Small intestine (tissue), 7 donors: ENCODE measurements around the gene DNAJB7. TPM values are rescaled to one million over a fixed set of nuclear protein-coding genes. Genes with fewer than 3 reads are reported as not detected.
"Not testable (repeated sequence)": the region's sequence is repeated elsewhere in the genome, so short reads cannot be mapped to it uniquely, and the experiment has no call there.

ENCODE experiments used
- DNase-seq, 2 donors: peaks; one replicate each; pipeline versions ENCODE4 v3.0.0 to v3.0.0-alpha.2; 2013
- FAIRE-seq: peaks from 2 replicates; lab custom pipeline; 2012; peaks lifted over from hg19 to GRCh38; lab: Jason Lieb, UNC
- H3K27ac ChIP-seq, 3 donors: one replicate each; pipeline ENCODE4 v1.5.1; 2013; ENCODE audit warnings: low read length in 2 of 3, mild to moderate bottlenecking in 2 of 3, control low read depth in 1 of 3, inconsistent platforms in 1 of 3, low read depth in 1 of 3, moderate library complexity in 1 of 3
- H3K27me3 ChIP-seq, 3 donors: one replicate each; pipeline ENCODE4 v1.6.1; 2013; ENCODE audit warnings: low read length in 3 of 3, inconsistent platforms in 1 of 3; ENCODE audit not compliant: control insufficient read depth in 3 of 3, insufficient read depth in 3 of 3
- H3K36me3 ChIP-seq, 3 donors: one replicate each; pipeline ENCODE4 v1.6.1; 2013; ENCODE audit warnings: low read length in 3 of 3, inconsistent platforms in 1 of 3, low read depth in 1 of 3, mild to moderate bottlenecking in 1 of 3, moderate library complexity in 1 of 3; ENCODE audit not compliant: control insufficient read depth in 3 of 3, insufficient read depth in 2 of 3
- H3K4me1 ChIP-seq, 3 donors: one replicate each; pipeline ENCODE4 v1.6.1; 2013; ENCODE audit warnings: low read length in 2 of 3, inconsistent platforms in 1 of 3, low read depth in 1 of 3, mild to moderate bottlenecking in 1 of 3, moderate library complexity in 1 of 3; ENCODE audit not compliant: control insufficient read depth in 3 of 3, insufficient read depth in 2 of 3
- H3K4me3 ChIP-seq, 3 donors: one replicate each; pipeline ENCODE4 v1.5.1; 2013; ENCODE audit warnings: low read length in 3 of 3, control low read depth in 1 of 3, inconsistent platforms in 1 of 3, low read depth in 1 of 3, mild to moderate bottlenecking in 1 of 3, moderate library complexity in 1 of 3
- H3K9me3 ChIP-seq, 2 donors: one replicate each; pipeline ENCODE4 v1.6.1; 2013; ENCODE audit warnings: low read depth in 1 of 2, low read length in 1 of 2; ENCODE audit not compliant: control insufficient read depth in 2 of 2, insufficient read depth in 1 of 2
- WGBS, 3 donors: extraction: QIAGEN DNeasy Blood & Tissue Kit; methylation state at CpG; one replicate each; pipeline ENCODE4 v1.1.7; 2013; 5-methylcytosine and 5-hydroxymethylcytosine counted together
- polyA plus RNA-seq, 4 donors: library from polyadenylated mRNA; stranded (reverse) in 3 of 4; unstranded in 1 of 4; fragments of 200-250 nt in 3 of 4; fragments of 120-200 nt in 1 of 4; gene quantifications; one replicate each; pipeline versions ENCODE4 v1.2.1 to v1.2.3, GENCODE V29; 2013
- donor health status: healthy with polysubstance abuse.
- donor health status: control.
- donor health status: control.
- donor health status: Bipolar disorder and iron deficiency.
- donor health status: healthy.

DNAJB7 gene
- polyA plus RNA-seq, 4 donors = 0.25 to 1.6 (median 0.72) TPM

DNA sequence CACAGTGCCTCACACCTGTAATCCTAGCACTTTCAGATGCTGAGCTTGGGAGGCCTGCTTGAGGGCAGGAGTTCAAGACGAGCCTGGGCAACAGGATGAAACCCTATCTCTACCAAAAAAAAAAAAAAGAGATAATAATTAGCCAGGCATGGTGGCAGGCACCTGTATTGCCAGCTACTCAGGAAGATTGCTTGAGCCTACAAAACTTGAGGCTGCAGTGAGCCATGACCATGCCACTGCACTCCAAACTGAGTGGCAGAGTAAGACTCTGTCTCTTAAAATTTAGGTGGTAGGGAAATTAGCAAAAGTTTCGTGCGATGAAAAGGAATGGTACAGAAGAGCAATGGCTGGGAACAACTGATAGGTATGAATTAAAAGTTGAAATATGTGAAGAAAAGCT is 23.4 kb downstream of the DNAJB7 start:
- Histone ChIP-seq H3K4me1 (no peaks in the 10 kb centered on the region), H3K9me3 (no peaks in the 10 kb centered on the region), H3K4me3 (no peak overlapping the region), H3K27me3 (no peaks in the 10 kb centered on the region), H3K36me3 (peaks cover 14 to 50% (median 20%) of the 10 kb centered on the region in 3 donors), H3K27ac (no peak overlapping the region)
- FAIRE-seq (no peak), DNase-seq (no peak)
- 68 to 84% (median 75%) methylated on average over 3 of the region's 3 CpGs for WGBS, 3 donors

DNA sequence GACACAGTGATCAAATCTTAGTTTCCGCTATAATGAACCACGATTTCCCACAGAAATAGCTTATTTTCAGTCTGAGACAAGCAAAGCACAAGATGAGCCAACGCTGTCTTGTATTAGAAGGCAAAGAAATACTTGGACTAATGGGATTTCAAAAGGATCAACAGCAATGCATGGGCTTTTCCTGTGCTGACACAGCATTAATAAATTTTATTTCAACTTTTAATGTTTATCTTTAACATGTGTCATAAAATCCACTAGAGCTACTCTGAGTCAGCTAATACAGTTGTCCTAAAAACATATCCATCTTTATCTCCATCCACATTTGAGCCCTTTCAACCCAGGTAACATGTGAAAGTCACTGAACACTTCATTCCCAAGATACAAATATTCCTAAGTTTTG is 27.3 kb downstream of the DNAJB7 start:
- DNase-seq (no peak), FAIRE-seq (no peak)
- 92 to 95% (median 94%) methylated on average over 3 of the region's 3 CpGs for WGBS, 3 donors
- H3K27me3 ChIP-seq = no peaks in the 10 kb centered on the region
- H3K36me3 ChIP-seq = peaks cover 14 to 48% (median 21%) of the 10 kb centered on the region in 3 donors
- H3K4me3 ChIP-seq = no peak overlapping the region
- H3K9me3 ChIP-seq = no peaks in the 10 kb centered on the region
- H3K4me1 ChIP-seq = no peaks in the 10 kb centered on the region
- H3K27ac ChIP-seq = no peak overlapping the region

DNA sequence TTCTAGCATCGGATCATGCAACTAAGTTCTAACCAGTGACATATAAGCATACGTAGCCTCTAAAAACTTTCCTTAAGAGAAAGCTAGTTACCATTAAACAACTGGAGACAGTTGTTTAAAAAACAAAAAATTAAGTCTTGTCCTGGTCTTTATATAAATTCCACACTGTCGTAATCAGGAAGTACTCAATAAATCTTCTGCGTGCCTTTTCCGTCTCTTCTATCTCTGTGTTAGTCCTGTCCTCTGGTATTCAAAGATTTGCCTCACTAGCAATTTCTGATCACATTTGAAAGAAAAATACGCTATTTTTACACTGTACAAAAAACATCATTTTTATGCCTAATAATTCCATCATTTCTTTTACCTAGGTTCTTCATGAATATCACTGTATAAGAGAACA is 32.8 kb downstream of the DNAJB7 start:
- Histone ChIP-seq H3K27ac (no peak overlapping the region), H3K27me3 (no peaks in the 10 kb centered on the region), H3K4me3 (no peak overlapping the region), H3K36me3 (peaks cover 6 to 29% (median 7%) of the 10 kb centered on the region in 3 donors), H3K9me3 (no peaks in the 10 kb centered on the region), H3K4me1 (peaks cover 0 to 2% (median 0%) of the 10 kb centered on the region in 3 donors)
- FAIRE-seq (no peak), DNase-seq (no peak)
- WGBS, 3 donors = 80 to 96% (median 94%) methylated on average over 6 of the region's 6 CpGs

DNA sequence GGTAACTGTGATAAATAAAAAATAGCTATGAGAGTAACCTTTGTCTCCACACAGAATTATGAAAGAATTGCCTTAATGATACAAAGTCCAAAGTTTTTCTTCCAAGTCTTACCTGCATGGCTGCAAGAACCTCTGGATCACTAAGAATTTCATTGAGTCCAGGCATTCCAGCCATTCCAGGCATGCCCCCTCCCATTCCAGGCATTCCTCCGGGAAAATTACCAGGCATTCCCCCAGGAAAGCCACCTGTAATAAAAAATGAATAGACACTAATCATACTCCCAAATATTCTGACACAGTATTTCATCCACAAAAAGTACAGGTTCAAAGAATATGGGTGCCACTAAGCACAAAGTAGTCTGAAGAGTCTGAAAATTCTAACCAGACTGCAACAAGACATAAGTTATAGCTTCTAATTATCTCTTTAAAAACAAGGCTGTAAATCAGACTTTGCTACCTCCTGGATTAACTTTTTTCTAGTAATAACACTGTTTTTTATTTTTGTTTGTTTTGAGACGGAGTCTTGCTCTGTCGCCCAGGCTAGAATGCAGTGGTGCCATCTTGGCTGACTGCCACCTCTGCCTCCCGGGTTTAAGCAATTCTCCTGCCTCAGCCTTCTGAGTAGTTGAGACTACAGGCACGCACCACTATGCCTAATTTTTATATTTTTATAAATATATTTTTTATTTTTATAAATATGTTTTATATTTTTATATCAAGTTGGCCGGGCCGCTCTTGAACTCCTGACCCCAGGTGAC is 34.8 kb downstream of the DNAJB7 start:
- peaks cover 0 to 7% (median 0%) of the 10 kb centered on the region in 3 donors for H3K4me1 ChIP-seq
- no peaks in the 10 kb centered on the region for H3K9me3 ChIP-seq
- WGBS, 3 donors = 50 to 74% (median 64%) methylated on average over 7 of the region's 7 CpGs
- no peak overlapping the region for H3K27ac ChIP-seq
- FAIRE-seq (no peak), DNase-seq (peak; percentile 73 to 80)
- peaks cover 4 to 21% (median 5%) of the 10 kb centered on the region in 3 donors for H3K36me3 ChIP-seq
- no peaks in the 10 kb centered on the region for H3K27me3 ChIP-seq
- no peak overlapping the region for H3K4me3 ChIP-seq

DNA sequence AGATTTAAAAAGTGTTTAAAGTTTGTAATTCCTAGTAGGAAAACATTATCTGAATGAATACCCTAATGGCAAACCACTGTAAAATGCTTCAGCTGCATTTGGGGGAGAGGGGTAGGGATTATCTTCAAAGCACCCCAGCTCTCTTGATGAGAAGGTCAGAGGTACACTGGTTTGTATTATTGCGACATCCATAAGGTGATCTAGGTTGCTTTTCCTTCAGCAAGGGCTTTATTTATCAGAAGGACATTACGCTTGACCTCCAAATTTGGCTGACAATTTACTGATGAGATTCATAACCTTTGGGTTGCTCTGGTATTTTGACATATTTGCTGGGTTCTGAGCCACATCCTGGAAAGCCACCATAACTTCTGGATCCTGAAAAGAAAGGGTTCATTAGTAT is 35.6 kb downstream of the DNAJB7 start:
- not testable (repeated sequence) for H3K9me3 ChIP-seq, H3K27me3 ChIP-seq, H3K4me3 ChIP-seq, DNase-seq, FAIRE-seq, H3K27ac ChIP-seq, H3K4me1 ChIP-seq
- peaks cover 4 to 17% (median 5%) of the 10 kb centered on the region in 3 donors for H3K36me3 ChIP-seq
- 60 to 89% (median 86%) methylated on average over 1 to 2 of the region's 2 CpGs for WGBS, 3 donors

DNA sequence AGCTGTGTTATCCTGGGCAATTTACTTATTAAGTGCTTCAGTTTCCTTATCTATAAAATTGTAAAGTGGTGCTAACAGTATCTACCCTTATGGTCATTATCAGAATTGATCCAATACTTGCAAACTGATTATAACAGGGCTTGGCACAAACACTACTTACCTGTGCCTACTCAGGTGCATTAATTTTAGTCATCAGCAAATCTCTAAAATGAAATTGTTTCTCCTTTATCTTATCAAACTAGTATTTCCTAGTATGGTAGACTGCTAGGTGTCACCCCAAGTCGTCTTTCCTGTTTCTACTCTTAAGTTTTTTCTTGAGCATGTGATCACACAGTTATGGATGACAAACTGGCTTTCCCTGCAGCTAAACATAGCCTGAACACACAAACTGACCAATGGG is 38.5 kb downstream of the DNAJB7 start:
- WGBS, 3 donors = 20 to 52% (median 42%) methylated on average over 1 of the region's 1 CpG
- no peaks in the 10 kb centered on the region for H3K9me3 ChIP-seq
- H3K27ac ChIP-seq = no peak overlapping the region
- no peak for FAIRE-seq
- peaks cover 0 to 12% (median 0%) of the 10 kb centered on the region in 3 donors for H3K36me3 ChIP-seq
- H3K27me3 ChIP-seq = no peaks in the 10 kb centered on the region
- peaks cover 0 to 10% (median 4%) of the 10 kb centered on the region in 3 donors for H3K4me1 ChIP-seq
- H3K4me3 ChIP-seq = no peak overlapping the region
- peak; percentile 29 to 81 for DNase-seq

DNA sequence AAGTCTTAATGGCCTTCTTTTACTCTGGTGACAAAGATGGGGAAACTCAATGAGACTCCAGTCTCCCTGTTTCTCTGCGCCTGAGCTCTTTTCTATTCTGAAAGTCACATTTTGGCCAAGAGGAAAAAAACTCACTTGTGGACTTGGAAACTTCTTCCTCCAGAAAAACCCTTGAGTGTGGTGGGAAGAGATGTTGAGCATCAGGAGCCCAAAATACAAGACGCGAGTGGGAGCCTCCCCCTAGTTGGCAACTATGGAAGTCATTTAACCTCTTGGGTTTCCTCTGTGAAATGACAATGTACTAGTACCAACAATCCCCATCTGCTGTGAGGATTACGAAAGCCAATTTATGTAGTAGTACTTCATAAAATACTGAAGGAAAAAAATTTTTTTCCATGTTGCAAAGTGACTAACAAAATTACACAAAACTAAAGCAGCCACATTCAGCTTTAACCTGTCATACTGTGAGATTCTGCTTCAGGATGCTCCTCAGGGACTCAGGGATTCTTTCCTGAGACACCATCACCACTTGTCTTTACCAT is 42.2 kb downstream of the DNAJB7 start:
- no peaks in the 10 kb centered on the region for H3K27me3 ChIP-seq
- H3K36me3 ChIP-seq = peaks cover 0 to 6% (median 0%) of the 10 kb centered on the region in 3 donors
- peaks cover 2 to 16% (median 9%) of the 10 kb centered on the region in 3 donors for H3K4me1 ChIP-seq
- H3K9me3 ChIP-seq = no peaks in the 10 kb centered on the region
- 5 to 10% (median 8%) methylated on average over 4 of the region's 4 CpGs for WGBS, 3 donors
- H3K4me3 ChIP-seq = peak overlapping the region; percentile 68 to 99 (median 97)
- peak overlapping the region; percentile 34 to 68 (median 53) for H3K27ac ChIP-seq
- DNase-seq = no peak
- FAIRE-seq = no peak

DNA sequence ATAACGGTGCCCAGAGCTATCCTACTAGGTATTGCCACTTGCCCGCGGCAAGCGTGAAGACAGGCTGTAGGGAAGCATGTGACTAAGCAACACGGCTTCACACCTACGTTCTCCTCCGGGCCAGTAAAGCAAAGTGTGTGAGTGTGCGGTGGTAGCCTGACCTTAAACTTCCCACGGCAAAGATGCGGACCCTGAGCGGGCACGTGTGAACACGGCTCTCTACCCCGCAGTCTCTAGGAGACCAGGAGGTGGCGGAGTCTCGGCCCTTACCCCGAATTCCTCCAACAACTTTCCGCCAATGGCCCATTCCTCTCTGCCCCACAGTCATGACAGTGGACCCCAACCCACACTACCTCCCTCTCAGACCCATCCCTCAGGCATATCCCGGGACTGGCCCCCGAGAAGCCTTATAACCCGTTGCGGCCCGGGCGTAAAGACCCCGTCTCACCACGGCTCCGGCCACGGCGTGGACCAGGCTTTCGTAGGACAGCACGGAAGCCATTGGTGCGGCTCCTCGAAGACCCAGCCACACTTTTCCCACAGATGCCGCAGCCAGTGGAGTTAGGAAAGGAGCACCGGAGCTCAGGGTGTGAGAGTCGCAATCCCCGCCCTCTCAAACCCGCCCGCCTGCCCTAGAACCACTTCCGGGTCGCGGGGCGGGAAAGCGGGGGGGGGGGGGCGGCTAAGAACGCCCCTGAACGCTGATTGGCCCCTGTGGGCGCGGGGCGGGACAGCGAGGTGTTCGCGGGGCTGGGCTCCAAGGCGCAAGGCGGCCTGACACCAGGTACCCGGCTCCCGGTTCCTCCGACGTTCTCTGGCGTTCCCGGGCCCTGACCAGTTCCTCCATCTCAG is 42.9 kb downstream of the DNAJB7 start, which contains the start of gene SLC25A17:
SLC25A17 (minus strand) TSS at position 600 of the 852 bp plus-strand sequence; CDS start at position 502, 98 bp downstream.
- H3K27ac ChIP-seq = peak within 1 kb of the TSS; percentile 34 to 91 (median 67)
- WGBS, 3 donors = 0 to 1% (median 0%) methylated on average over 53 to 61 of the region's 61 CpGs
- FAIRE-seq = no peak

More for the DNA sequence above, 42.9 kb downstream of the DNAJB7 start, which contains the start of gene SLC25A17:
- peaks cover 2 to 12% (median 9%) of the 10 kb centered on the region in 3 donors for H3K4me1 ChIP-seq
- H3K27me3 ChIP-seq = no peaks in the 10 kb centered on the region
- H3K9me3 ChIP-seq = no peaks in the 10 kb centered on the region
- H3K36me3 ChIP-seq = peaks cover 0 to 3% (median 0%) of the 10 kb centered on the region in 3 donors
- DNase-seq = peak; percentile 91 to 92
- peak within 1 kb of the TSS; percentile 68 to 99 (median 97) for H3K4me3 ChIP-seq
